ENCODE measurements around the gene REXO4. TPM values are rescaled to one million over a fixed set of nuclear protein-coding genes. Genes with fewer than 3 reads are reported as not detected.

REXO4 gene
- total and polyA plus RNA-seq, 2 of the 13 experiments (the other 11 are each of a cell fraction or from before 2014, with no cell fraction given): 18.5 to 30.4 TPM

DNA sequence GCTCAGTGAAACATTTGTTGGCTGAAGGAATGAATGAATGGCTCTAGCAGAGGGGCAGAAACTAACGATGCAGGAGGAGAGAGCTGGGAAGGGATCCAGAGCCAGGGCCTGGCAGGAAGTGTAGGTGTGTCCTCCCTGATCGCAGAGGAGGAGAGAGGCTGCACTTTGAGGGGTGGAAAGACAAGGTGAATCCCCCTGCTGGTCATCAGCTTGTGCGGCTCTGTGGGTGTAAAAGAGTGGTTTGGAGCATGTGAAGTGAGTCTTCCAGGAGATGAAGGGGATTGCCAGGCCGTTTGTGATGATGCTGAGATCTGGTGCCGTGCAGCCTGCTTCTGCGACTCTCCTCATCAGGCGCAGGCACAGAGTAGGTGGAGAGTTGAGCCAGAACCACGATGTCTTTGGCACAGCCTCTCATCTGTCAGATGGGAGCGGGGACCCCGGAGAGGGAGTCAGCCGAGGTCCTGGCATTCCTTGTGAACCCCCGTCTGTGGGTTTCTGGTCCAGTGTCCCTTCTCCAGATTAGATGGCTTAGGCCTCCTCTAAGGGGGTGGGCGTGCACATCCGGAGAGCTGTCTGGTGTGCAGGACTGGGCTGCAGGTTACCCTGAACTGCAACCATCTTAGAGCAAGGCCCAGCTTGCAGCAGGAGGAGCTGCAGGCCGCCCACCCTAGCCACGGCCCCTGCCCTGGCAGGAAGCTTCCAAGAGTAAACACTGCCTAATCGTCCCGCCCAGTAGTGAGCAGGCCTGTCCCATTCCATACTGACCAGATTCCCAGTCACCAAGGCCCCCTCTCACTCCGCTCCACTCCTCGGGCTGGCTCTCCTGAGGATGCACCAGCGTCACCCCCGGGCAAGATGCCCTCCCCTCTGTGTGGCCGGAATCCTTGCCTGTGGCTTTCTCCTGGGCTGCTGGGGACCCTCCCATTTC lies 4.1 kb upstream of the REXO4 start, which contains the start of gene ADAMTS13 (continued):
- TF ChIP-seq ZFP36 (IDR thresholded peaks at IDR 0.05; ENCODE audit: borderline replicate concordance, low read depth, low read length, partially characterized antibody): no peak
- TF ChIP-seq HMGA1 (CRISPR knock-in tag; conservative IDR thresholded peaks at IDR 0.05): no peak
- 0 out of 2 replicates have a peak, but pooled peaks have one; percentile 31 for TF ChIP-seq ZNF230 (CRISPR knock-in tag; IDR thresholded peaks at IDR 0.05)
- TF ChIP-seq, protein P1, sequence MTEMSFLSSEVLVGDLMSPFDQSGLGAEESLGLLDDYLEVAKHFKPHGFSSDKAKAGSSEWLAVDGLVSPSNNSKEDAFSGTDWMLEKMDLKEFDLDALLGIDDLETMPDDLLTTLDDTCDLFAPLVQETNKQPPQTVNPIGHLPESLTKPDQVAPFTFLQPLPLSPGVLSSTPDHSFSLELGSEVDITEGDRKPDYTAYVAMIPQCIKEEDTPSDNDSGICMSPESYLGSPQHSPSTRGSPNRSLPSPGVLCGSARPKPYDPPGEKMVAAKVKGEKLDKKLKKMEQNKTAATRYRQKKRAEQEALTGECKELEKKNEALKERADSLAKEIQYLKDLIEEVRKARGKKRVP (CRISPR knock-in tag; IDR thresholded peaks at IDR 0.05): 0 out of 4 replicates have a peak, but pooled peaks of 1 of the 2 experiments have one; percentile 28
- no peak for TF ChIP-seq HNF1A (IDR thresholded peaks at IDR 0.05; ENCODE audit: low read depth)
- 0 out of 2 replicates have a peak, but pooled peaks have one; percentile 38 for TF ChIP-seq HNF1A (CRISPR knock-in tag; IDR thresholded peaks at IDR 0.05; ENCODE audit: borderline replicate concordance)
- TF ChIP-seq DBP (CRISPR knock-in tag; IDR thresholded peaks at IDR 0.05; ENCODE audit: not compliant biosample characterization): no peak
- no peak for TF ChIP-seq YEATS2 (CRISPR knock-in tag; IDR thresholded peaks at IDR 0.05; ENCODE audit: borderline replicate concordance)
- TF ChIP-seq ESRRA (CRISPR knock-in tag; IDR thresholded peaks at IDR 0.05; ENCODE audit: low read depth): no peak
- TF ChIP-seq, protein P2, sequence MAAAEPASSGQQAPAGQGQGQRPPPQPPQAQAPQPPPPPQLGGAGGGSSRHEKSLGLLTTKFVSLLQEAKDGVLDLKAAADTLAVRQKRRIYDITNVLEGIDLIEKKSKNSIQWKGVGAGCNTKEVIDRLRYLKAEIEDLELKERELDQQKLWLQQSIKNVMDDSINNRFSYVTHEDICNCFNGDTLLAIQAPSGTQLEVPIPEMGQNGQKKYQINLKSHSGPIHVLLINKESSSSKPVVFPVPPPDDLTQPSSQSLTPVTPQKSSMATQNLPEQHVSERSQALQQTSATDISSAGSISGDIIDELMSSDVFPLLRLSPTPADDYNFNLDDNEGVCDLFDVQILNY (CRISPR knock-in tag; conservative IDR thresholded peaks at IDR 0.05): no peak
- TF ChIP-seq ATAD3A (CRISPR knock-in tag; IDR thresholded peaks at IDR 0.05): no peak
- no peak for TF ChIP-seq MAFF (IDR thresholded peaks at IDR 0.05; ENCODE audit: low read depth, low read length)
- no peak for TF ChIP-seq SNAPC2 (CRISPR knock-in tag; IDR thresholded peaks at IDR 0.05)
- no peak for TF ChIP-seq FOXC1 (CRISPR knock-in tag; IDR thresholded peaks at IDR 0.05; ENCODE audit: borderline replicate concordance)
- TF ChIP-seq, protein P3, sequence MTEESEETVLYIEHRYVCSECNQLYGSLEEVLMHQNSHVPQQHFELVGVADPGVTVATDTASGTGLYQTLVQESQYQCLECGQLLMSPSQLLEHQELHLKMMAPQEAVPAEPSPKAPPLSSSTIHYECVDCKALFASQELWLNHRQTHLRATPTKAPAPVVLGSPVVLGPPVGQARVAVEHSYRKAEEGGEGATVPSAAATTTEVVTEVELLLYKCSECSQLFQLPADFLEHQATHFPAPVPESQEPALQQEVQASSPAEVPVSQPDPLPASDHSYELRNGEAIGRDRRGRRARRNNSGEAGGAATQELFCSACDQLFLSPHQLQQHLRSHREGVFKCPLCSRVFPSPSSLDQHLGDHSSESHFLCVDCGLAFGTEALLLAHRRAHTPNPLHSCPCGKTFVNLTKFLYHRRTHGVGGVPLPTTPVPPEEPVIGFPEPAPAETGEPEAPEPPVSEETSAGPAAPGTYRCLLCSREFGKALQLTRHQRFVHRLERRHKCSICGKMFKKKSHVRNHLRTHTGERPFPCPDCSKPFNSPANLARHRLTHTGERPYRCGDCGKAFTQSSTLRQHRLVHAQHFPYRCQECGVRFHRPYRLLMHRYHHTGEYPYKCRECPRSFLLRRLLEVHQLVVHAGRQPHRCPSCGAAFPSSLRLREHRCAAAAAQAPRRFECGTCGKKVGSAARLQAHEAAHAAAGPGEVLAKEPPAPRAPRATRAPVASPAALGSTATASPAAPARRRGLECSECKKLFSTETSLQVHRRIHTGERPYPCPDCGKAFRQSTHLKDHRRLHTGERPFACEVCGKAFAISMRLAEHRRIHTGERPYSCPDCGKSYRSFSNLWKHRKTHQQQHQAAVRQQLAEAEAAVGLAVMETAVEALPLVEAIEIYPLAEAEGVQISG (CRISPR knock-in tag; IDR thresholded peaks at IDR 0.05): peak; percentile 84
- 0 out of 2 replicates have a peak, but pooled peaks have one; percentile 25 for TF ChIP-seq HES4 (CRISPR knock-in tag; IDR thresholded peaks at IDR 0.05; ENCODE audit: borderline replicate concordance)
